Peyer's patch (tissue), 4 donors: Measurements from ENCODE around the gene PALMD.

Experiments used
- CTCF ChIP-seq, 6 experiments: fragments of 450-650 bp in 4 of 6; fragments of 200-600 bp in 2 of 6; sonication (generic) in 1 of 6; IDR thresholded peaks; one replicate each; pipeline ENCODE4 v1.5.1; 2017 to 2019; ENCODE audit warnings: antibody characterized with exemption in 6 of 6, mild to moderate bottlenecking in 3 of 6, moderate library complexity in 1 of 6
- POLR2A ChIP-seq, 2 donors: fragments of 450-650 bp; IDR thresholded peaks; one replicate each; pipeline ENCODE4 v1.5.1; 2017; ENCODE audit warnings: antibody characterized with exemption in 2 of 2, mild to moderate bottlenecking in 2 of 2, moderate library complexity in 2 of 2

- TF ChIP-seq CTCF (IDR thresholded peaks at IDR 0.05) (no peak), POLR2A (IDR thresholded peaks at IDR 0.05) (no peak)
Measured at GRCh38 chr1:99645699-99646531, at the start of gene PALMD.
